H1 (cell line): ENCODE data around the gene FBXL15. TPM values are rescaled to one million over a fixed set of nuclear protein-coding genes. Genes with fewer than 3 reads are reported as not detected.
A peak's percentile ranks its signal among the peaks of the same experiment; 100 is the strongest.

Experiments used
- CTCF ChIA-PET: fragments of 300-600 bp; sonication (Branson Sonifier 250); formaldehyde crosslinking; loops from one replicate; lab custom pipeline; 2021; ENCODE audit not compliant: partially characterized antibody; lab: Charles Lee
- POLR2A ChIA-PET: fragments of 300-600 bp; sonication (Branson Sonifier 250); formaldehyde crosslinking; loops from one replicate; lab custom pipeline; 2021; ENCODE audit warnings: inconsistent platforms; ENCODE audit not compliant: partially characterized antibody; lab: Charles Lee
- DNase-seq, 2 experiments: peaks; one replicate each; pipeline versions ENCODE4 v3.0.0 to v3.0.0-alpha.2; 2010 to 2022; ENCODE audit warnings: low spot score in 2 of 2, low read depth in 1 of 2, mixed read lengths in 1 of 2
- FAIRE-seq: peaks from 2 replicates; lab custom pipeline; 2011; peaks lifted over from hg19 to GRCh38; lab: Jason Lieb, UNC
- H2AFZ ChIP-seq: 2 replicates; pipeline ENCODE4 v1.8.1; 2012; ENCODE audit warnings: low read length, inconsistent platforms
- H2AK5ac ChIP-seq: 2 replicates; pipeline ENCODE4 v1.6.1; 2013; ENCODE audit warnings: low read depth, low read length
- H2BK120ac ChIP-seq: replicated peaks from 2 replicates; pipeline ENCODE3; 2013; ENCODE audit warnings: low read depth, low read length, inconsistent platforms
- H2BK12ac ChIP-seq: 2 replicates; pipeline ENCODE4 v1.6.1; 2013; ENCODE audit warnings: low read depth, low read length
- H2BK15ac ChIP-seq: 2 replicates; pipeline ENCODE4 v1.6.1; 2013; ENCODE audit warnings: low read length
- H2BK20ac ChIP-seq: 2 replicates; pipeline ENCODE4 v1.6.1; 2013; ENCODE audit warnings: low read length
- H2BK5ac ChIP-seq: 2 replicates; pipeline ENCODE4 v1.6.1; 2013; ENCODE audit warnings: low read depth, low read length
- H3K14ac ChIP-seq: 2 replicates; pipeline ENCODE4 v1.6.1; 2013; ENCODE audit warnings: inconsistent platforms; ENCODE audit not compliant: insufficient read length
- H3K18ac ChIP-seq: 2 replicates; pipeline ENCODE4 v1.6.1; 2013; ENCODE audit warnings: low read length; ENCODE audit errors: extremely low read depth
- H3K23ac ChIP-seq: 2 replicates; pipeline ENCODE4 v1.6.1; 2013; ENCODE audit warnings: inconsistent platforms; ENCODE audit not compliant: insufficient read length
- H3K23me2 ChIP-seq: 2 replicates; pipeline ENCODE4 v1.6.1; 2013; ENCODE audit warnings: low read depth, low read length
- H3K27ac ChIP-seq: 2 replicates; pipeline ENCODE4 v1.6.1; 2011; ENCODE audit warnings: low read depth, low read length, inconsistent platforms
- H3K27me3 ChIP-seq, 4 experiments: replicated peaks in 1 of 4; 1 replicate in 1 of 4; 2 replicates in 3 of 4; pipeline versions ENCODE4 v1.6.1 to v1.8.1; 2011 to 2013; ENCODE audit warnings: low read length in 3 of 4, mild to moderate bottlenecking in 3 of 4, inconsistent platforms in 2 of 4, mixed read lengths in 2 of 4, moderate library complexity in 1 of 4; ENCODE audit not compliant: control insufficient read depth in 3 of 4, insufficient read depth in 3 of 4; ENCODE audit errors: extremely low read depth in 1 of 4
- H3K36me3 ChIP-seq, 4 experiments: 2 replicates each; pipeline versions ENCODE4 v1.6.1 to v1.8.1; 2011 to 2013; ENCODE audit warnings: mild to moderate bottlenecking in 4 of 4, low read length in 3 of 4, moderate library complexity in 2 of 4, control low read depth in 1 of 4, inconsistent platforms in 1 of 4; ENCODE audit not compliant: insufficient read depth in 4 of 4, control insufficient read depth in 2 of 4
- H3K4ac ChIP-seq: replicated peaks from 2 replicates; pipeline ENCODE3; 2013; ENCODE audit warnings: low read length, low read depth, mixed read lengths, inconsistent platforms; ENCODE audit not compliant: insufficient read length
- H3K4me1 ChIP-seq, 4 experiments: replicated peaks in 1 of 4; 1 replicate in 1 of 4; 2 replicates in 3 of 4; pipeline versions ENCODE4 v1.6.1 to v1.8.1; 2011 to 2013; ENCODE audit warnings: low read length in 3 of 4, inconsistent platforms in 2 of 4, mixed read lengths in 1 of 4; ENCODE audit not compliant: insufficient read depth in 4 of 4, control insufficient read depth in 3 of 4
- H3K4me2 ChIP-seq, 2 experiments: 2 replicates each; pipeline versions ENCODE4 v1.6.1 to v1.8.1; 2011 to 2013; ENCODE audit warnings: low read depth in 2 of 2, low read length in 2 of 2, control low read depth in 1 of 2, inconsistent platforms in 1 of 2, mild to moderate bottlenecking in 1 of 2; ENCODE audit not compliant: insufficient read depth in 1 of 2
- H3K4me3 ChIP-seq, 4 experiments: fragments of 200-600, 300-600 bp in 1 of 4; sonication (generic), shearing (Covaris generic), sonication (Bioruptor Twin) in 1 of 4; 2 replicates each; pipeline versions ENCODE4 v1.5.1 to v1.8.1; 2011 to 2016; ENCODE audit warnings: low read length in 4 of 4, low read depth in 3 of 4, control low read depth in 2 of 4, inconsistent platforms in 2 of 4, mild to moderate bottlenecking in 2 of 4, mixed read lengths in 1 of 4, moderate library complexity in 1 of 4; ENCODE audit not compliant: insufficient read depth in 2 of 4; ENCODE audit errors: extremely low read depth in 1 of 4
- H3K56ac ChIP-seq: replicated peaks from 2 replicates; pipeline ENCODE3; 2013; ENCODE audit warnings: low read depth, mild to moderate bottlenecking, mixed read lengths, low read length, inconsistent platforms; ENCODE audit not compliant: insufficient read length
- H3K79me1 ChIP-seq: 2 replicates; pipeline ENCODE4 v1.6.1; 2013; ENCODE audit warnings: low read depth, low read length, control low read depth
- H3K79me2 ChIP-seq, 2 experiments: 2 replicates each; pipeline versions ENCODE4 v1.6.1 to v1.8.1; 2012 to 2013; ENCODE audit warnings: low read length in 2 of 2, mild to moderate bottlenecking in 2 of 2, inconsistent platforms in 1 of 2; ENCODE audit not compliant: insufficient read depth in 2 of 2, control insufficient read depth in 1 of 2
- H3K9ac ChIP-seq, 4 experiments: replicated peaks in 1 of 4; 1 replicate in 1 of 4; 2 replicates in 3 of 4; pipeline versions ENCODE4 v1.6.1 to v1.8.1; 2011 to 2013; ENCODE audit warnings: low read depth in 3 of 4, low read length in 3 of 4, control low read depth in 2 of 4, mild to moderate bottlenecking in 2 of 4, moderate library complexity in 2 of 4, inconsistent platforms in 1 of 4; ENCODE audit errors: extremely low read depth in 1 of 4
- H3K9me3 ChIP-seq, 2 experiments: 2 replicates each; pipeline versions ENCODE4 v1.6.1 to v1.8.1; 2012 to 2013; ENCODE audit warnings: mild to moderate bottlenecking in 2 of 2, moderate library complexity in 2 of 2, control low read depth in 1 of 2, inconsistent platforms in 1 of 2, low read depth in 1 of 2, low read length in 1 of 2, mixed read lengths in 1 of 2; ENCODE audit not compliant: insufficient read depth in 2 of 2
- H4K20me1 ChIP-seq, 2 experiments: replicated peaks in 1 of 2; 2 replicates each; pipeline versions ENCODE3 to v1.8.1; 2011 to 2013; ENCODE audit warnings: inconsistent platforms in 2 of 2, low read length in 2 of 2, mild to moderate bottlenecking in 1 of 2; ENCODE audit not compliant: insufficient read depth in 2 of 2, control insufficient read depth in 1 of 2
- H4K5ac ChIP-seq: 2 replicates; pipeline ENCODE4 v1.6.1; 2013; ENCODE audit warnings: low read length, low read depth, mixed read lengths, inconsistent platforms; ENCODE audit not compliant: insufficient read length
- H4K8ac ChIP-seq: 2 replicates; pipeline ENCODE4 v1.8.0; 2013; ENCODE audit warnings: mild to moderate bottlenecking, moderate library complexity, low read length, inconsistent platforms; ENCODE audit not compliant: insufficient read depth; ENCODE audit errors: extremely low read depth
- H4K91ac ChIP-seq: replicated peaks from 2 replicates; pipeline ENCODE3; 2013; ENCODE audit warnings: low read length, mixed read lengths, inconsistent platforms; ENCODE audit not compliant: insufficient read length
- BACH1 ChIP-seq: IDR thresholded peaks from 2 replicates; pipeline ENCODE4 v1.6.1; 2012; ENCODE audit warnings: low read length, improper control_type of control experiment
- CTCF ChIP-seq, 3 experiments: IDR thresholded peaks; 1 replicate in 2 of 3; 2 replicates in 1 of 3; pipeline versions ENCODE4 v1.5.1 to v1.6.1; 2011; ENCODE audit warnings: low read length in 3 of 3, mild to moderate bottlenecking in 3 of 3, inconsistent platforms in 2 of 3, low read depth in 1 of 3, moderate library complexity in 1 of 3; ENCODE audit not compliant: insufficient read depth in 1 of 3; ENCODE audit errors: control extremely low read depth in 1 of 3
- E2F6 ChIP-seq: IDR thresholded peaks from 2 replicates; pipeline ENCODE4 v1.6.1; 2012; ENCODE audit warnings: inconsistent platforms
- GTF2F1 ChIP-seq: IDR thresholded peaks from 2 replicates; pipeline ENCODE4 v1.6.1; 2012; ENCODE audit warnings: low read depth, low read length, improper control_type of control experiment, borderline replicate concordance
- SIRT6 ChIP-seq: IDR thresholded peaks from one replicate; pipeline ENCODE4 v1.7.1; 2012; ENCODE audit warnings: low read length, inconsistent platforms
- SUZ12 ChIP-seq: fragments of 200-600 bp; sonication (generic); IDR thresholded peaks from 2 replicates; pipeline ENCODE4 v1.6.1; 2012; ENCODE audit warnings: mild to moderate bottlenecking, inconsistent platforms, low read length, moderate library complexity, mixed read lengths
- TAF1 ChIP-seq: IDR thresholded peaks from 2 replicates; pipeline ENCODE4 v1.6.1; 2011; ENCODE audit warnings: mild to moderate bottlenecking, low read depth, low read length
- YY1 ChIP-seq: IDR thresholded peaks from 2 replicates; pipeline ENCODE4 v1.6.1; 2011; ENCODE audit warnings: low read depth, mild to moderate bottlenecking, low read length
- WGBS, 2 experiments: shearing (Covaris generic) in 1 of 2; methylation state at CpG; one replicate each; pipeline versions ENCODE4 v1.1.6 to v1.1.7; 2013 to 2015; ENCODE audit warnings: low lambda C conversion rate in 2 of 2, mixed read lengths in 2 of 2, inconsistent platforms in 1 of 2, low coverage in 1 of 2, missing lambda C conversion rate in 1 of 2; ENCODE audit not compliant: insufficient replicate concordance in 2 of 2, insufficient coverage in 1 of 2, insufficient read length in 1 of 2; ENCODE audit errors: extremely low coverage in 1 of 2, missing lambda C conversion rate in 1 of 2; 5-methylcytosine and 5-hydroxymethylcytosine counted together
- polyA plus RNA-seq, 7 experiments: library from polyadenylated mRNA; depleted of rRNA in 3 of 7; stranded (reverse) in 5 of 7; unstranded in 2 of 7; fragments of >200 nt in 5 of 7; fragments of 200-250 nt in 2 of 7; gene quantifications; 1 replicate in 5 of 7; 2 replicates in 1 of 7; 4 replicates in 1 of 7; pipeline versions ENCODE4 v1.2.1 to v1.2.3, GENCODE V29; 2011 to 2013; ENCODE audit warnings: missing spikeins in 2 of 7, mixed read lengths in 2 of 7
- total RNA-seq: library from RNA; stranded (reverse); fragmentation: NEBNext Ultra II Directional; extraction: Animal tissue kit (Norgen Biotek cat#: 25700); gene quantifications from 2 replicates; pipeline ENCODE4 v1.2.1, GENCODE V29; 2021

Gene FBXL15
- total and polyA plus RNA-seq, 2 of the 8 experiments (the other 6 are each of a cell fraction or from before 2014, with no cell fraction given) = 11.3 to 22.6 TPM

GRCh38 chr10:102423372-102423968, 2.8 kb downstream of the FBXL15 start:
- Histone ChIP-seq H4K8ac (no peak overlapping the region), H3K79me2 (no peaks in the 10 kb centered on the region), H3K23me2 (peaks cover 27% of the 10 kb centered on the region), H3K27me3 (no peaks in the 10 kb centered on the region), H3K79me1 (no peaks in the 10 kb centered on the region), H3K23ac (no peak overlapping the region), H4K5ac (no peak overlapping the region), H3K9ac (no peak overlapping the region), H4K20me1 (peaks cover 5 to 9% of the 10 kb centered on the region in 2 experiments), H3K56ac (no peak overlapping the region), H2BK120ac (no peak overlapping the region), H4K91ac (no peak overlapping the region), H3K9me3 (no peaks in the 10 kb centered on the region), H3K4me3 (no peak overlapping the region), H2BK20ac (0 out of 2 replicates have a peak overlapping the region, but pooled peaks have one; percentile 32), H3K27ac (no peak overlapping the region), H2BK12ac (no peak overlapping the region), H3K14ac (no peak overlapping the region), H2AK5ac (no peak overlapping the region), H3K4me2 (no peak overlapping the region), H3K18ac (no peak overlapping the region), H2BK5ac (no peak overlapping the region), H3K4ac (no peak overlapping the region), H2AFZ (no peak overlapping the region), H3K36me3 (0 out of 8 replicates have a peak, but pooled peaks cover 0 to 3% (median 0%) of the 10 kb centered on the region in 4 experiments), H2BK15ac (no peak overlapping the region), H3K4me1 (peaks cover 0 to 16% (median 6%) of the 10 kb centered on the region in 4 experiments; a peak in 4 of 7 replicates)
- FAIRE-seq (no peak), DNase-seq (no peak)
- ChIA-PET POLR2A (interaction anchor here (1.6 to 7.9 kb wide), 8 partner anchors 7 to 39 kb away, joined by 3 to 56 read pairs (median 40); partner anchors contain the start of genes C10orf95 and CUEDC2), CTCF (interaction anchor here (0.6 to 9.5 kb wide), 30 partner anchors 8 to 251 kb away, joined by 3 to 78 read pairs (median 5); partner anchors contain the start of genes C10orf95 and CUEDC2)
- TF ChIP-seq BACH1 (no peak), SIRT6 (no peak), CTCF (IDR thresholded peaks at IDR 0.05; ENCODE audit: control extremely low read depth in 1 of 3, insufficient read depth in 1 of 3, low read depth in 1 of 3, low read length in 3 of 3) (no peak), YY1 (no peak), TAF1 (no peak), GTF2F1 (no peak), SUZ12 (no peak), E2F6 (no peak)
- 96% methylated on average over 13 of the region's 13 CpGs; no CpG with 5 or more reads in 1 of the 2 experiments for WGBS, 2 experiments
